Gastrocnemius medialis (tissue), 4 donors: Measurements from ENCODE around the gene TRAF7.

Experiments
- POLR2A ChIP-seq, 2 donors: fragments of 450-650 bp; IDR thresholded peaks; one replicate each; pipeline ENCODE4 v1.6.1; 2017; ENCODE audit warnings: antibody characterized with exemption in 2 of 2, mild to moderate bottlenecking in 2 of 2, moderate library complexity in 2 of 2
- TF ChIP-seq, protein P1 (sequence below), 5 experiments: fragments of 450-650 bp in 3 of 5; fragments of 200-600 bp in 2 of 5; sonication (generic) in 2 of 5; IDR thresholded peaks in 4 of 5; conservative IDR thresholded peaks in 1 of 5; 1 replicate in 4 of 5; 2 replicates in 1 of 5; pipeline ENCODE4 v1.5.1; 2016 to 2019; ENCODE audit warnings: antibody characterized with exemption in 5 of 5, mild to moderate bottlenecking in 3 of 5, moderate library complexity in 3 of 5

- TF ChIP-seq, protein P1, sequence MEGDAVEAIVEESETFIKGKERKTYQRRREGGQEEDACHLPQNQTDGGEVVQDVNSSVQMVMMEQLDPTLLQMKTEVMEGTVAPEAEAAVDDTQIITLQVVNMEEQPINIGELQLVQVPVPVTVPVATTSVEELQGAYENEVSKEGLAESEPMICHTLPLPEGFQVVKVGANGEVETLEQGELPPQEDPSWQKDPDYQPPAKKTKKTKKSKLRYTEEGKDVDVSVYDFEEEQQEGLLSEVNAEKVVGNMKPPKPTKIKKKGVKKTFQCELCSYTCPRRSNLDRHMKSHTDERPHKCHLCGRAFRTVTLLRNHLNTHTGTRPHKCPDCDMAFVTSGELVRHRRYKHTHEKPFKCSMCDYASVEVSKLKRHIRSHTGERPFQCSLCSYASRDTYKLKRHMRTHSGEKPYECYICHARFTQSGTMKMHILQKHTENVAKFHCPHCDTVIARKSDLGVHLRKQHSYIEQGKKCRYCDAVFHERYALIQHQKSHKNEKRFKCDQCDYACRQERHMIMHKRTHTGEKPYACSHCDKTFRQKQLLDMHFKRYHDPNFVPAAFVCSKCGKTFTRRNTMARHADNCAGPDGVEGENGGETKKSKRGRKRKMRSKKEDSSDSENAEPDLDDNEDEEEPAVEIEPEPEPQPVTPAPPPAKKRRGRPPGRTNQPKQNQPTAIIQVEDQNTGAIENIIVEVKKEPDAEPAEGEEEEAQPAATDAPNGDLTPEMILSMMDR (IDR thresholded peaks at IDR 0.05 in 4 of 5, conservative IDR thresholded peaks at IDR 0.05 in 1 of 5): peak in 1 of 5 experiments; percentile 42
- peak; percentile 73 to 80 for TF ChIP-seq POLR2A (IDR thresholded peaks at IDR 0.05)
Measured at GRCh38 chr16:2205104-2205966, 49.8 kb downstream of the TRAF7 start, which contains the start of gene MLST8.
